NB4 (cell line): Measurements from ENCODE around the gene LRP6.

Experiments used
- POLR2A ChIP-seq: IDR thresholded peaks from 2 replicates; pipeline ENCODE4 v1.6.1; 2011; ENCODE audit warnings: mild to moderate bottlenecking; ENCODE audit not compliant: insufficient read length; ENCODE audit errors: extremely low read depth
- TF ChIP-seq, protein P1 (sequence below): IDR thresholded peaks from one replicate; pipeline ENCODE4 v1.5.1; 2012; ENCODE audit warnings: low read depth, low read length
- TF ChIP-seq, protein P2 (sequence below): IDR thresholded peaks from 2 replicates; pipeline ENCODE4 v1.6.1; 2011; ENCODE audit warnings: low read depth, low read length

DNA sequence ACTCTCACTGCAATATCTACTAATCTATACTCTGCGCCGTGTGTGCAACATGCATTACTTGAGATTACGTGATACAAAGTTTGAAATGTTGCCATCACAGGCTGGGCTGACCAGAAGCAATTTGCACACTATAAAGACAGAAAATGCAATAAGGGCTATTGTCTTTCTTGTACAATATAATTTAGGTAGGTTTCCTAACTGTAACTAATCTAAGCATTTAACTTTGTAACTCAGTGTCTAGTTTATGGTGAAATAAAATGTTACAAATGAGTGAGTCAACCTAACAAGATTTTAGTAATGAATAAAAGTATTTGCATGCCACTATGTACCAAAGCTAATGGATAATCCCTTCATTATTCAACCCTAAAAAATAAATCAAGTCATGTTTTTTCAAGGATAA is 57.8 kb downstream of the LRP6 start:
- TF ChIP-seq, protein P1, sequence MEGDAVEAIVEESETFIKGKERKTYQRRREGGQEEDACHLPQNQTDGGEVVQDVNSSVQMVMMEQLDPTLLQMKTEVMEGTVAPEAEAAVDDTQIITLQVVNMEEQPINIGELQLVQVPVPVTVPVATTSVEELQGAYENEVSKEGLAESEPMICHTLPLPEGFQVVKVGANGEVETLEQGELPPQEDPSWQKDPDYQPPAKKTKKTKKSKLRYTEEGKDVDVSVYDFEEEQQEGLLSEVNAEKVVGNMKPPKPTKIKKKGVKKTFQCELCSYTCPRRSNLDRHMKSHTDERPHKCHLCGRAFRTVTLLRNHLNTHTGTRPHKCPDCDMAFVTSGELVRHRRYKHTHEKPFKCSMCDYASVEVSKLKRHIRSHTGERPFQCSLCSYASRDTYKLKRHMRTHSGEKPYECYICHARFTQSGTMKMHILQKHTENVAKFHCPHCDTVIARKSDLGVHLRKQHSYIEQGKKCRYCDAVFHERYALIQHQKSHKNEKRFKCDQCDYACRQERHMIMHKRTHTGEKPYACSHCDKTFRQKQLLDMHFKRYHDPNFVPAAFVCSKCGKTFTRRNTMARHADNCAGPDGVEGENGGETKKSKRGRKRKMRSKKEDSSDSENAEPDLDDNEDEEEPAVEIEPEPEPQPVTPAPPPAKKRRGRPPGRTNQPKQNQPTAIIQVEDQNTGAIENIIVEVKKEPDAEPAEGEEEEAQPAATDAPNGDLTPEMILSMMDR: no peak
- no peak for TF ChIP-seq POLR2A
- TF ChIP-seq, protein P2, sequence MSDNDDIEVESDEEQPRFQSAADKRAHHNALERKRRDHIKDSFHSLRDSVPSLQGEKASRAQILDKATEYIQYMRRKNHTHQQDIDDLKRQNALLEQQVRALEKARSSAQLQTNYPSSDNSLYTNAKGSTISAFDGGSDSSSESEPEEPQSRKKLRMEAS: no peak
